ENCODE data around the gene MAP3K5. TPM values are rescaled to one million over a fixed set of nuclear protein-coding genes. Genes with fewer than 3 reads are reported as not detected.

The MAP3K5 gene
- total RNA-seq, 1 donor from 2014 or later: 10.2 TPM

- no peak for DNase-seq
Observed at GRCh38 chr6:136571065-136571464, 221.2 kb downstream of the MAP3K5 start.

- no peak for DNase-seq
Observed at GRCh38 chr6:136568129-136568528, 224.1 kb downstream of the MAP3K5 start.

- DNase-seq: no peak
Observed at GRCh38 chr6:136567688-136568087, 224.6 kb downstream of the MAP3K5 start.

GRCh38 chr6:136566851-136567250 is 225.4 kb downstream of the MAP3K5 start:
- no peak for DNase-seq

- no peak for DNase-seq
Observed at GRCh38 chr6:136566007-136566487, 226.2 kb downstream of the MAP3K5 start.

- DNase-seq: no peak
Observed at GRCh38 chr6:136564180-136564579, 228.1 kb downstream of the MAP3K5 start.

GRCh38 chr6:136563386-136564152 is 228.7 kb downstream of the MAP3K5 start:
- DNase-seq: no peak

GRCh38 chr6:136562211-136562610 is 230.1 kb downstream of the MAP3K5 start:
- no peak for DNase-seq

GRCh38 chr6:136553166-136553787 is 239.0 kb downstream of the MAP3K5 start:
- DNase-seq: no peak

- DNase-seq: no peak
Observed at GRCh38 chr6:136552054-136552453, 240.2 kb downstream of the MAP3K5 start.

GRCh38 chr6:136551103-136551502 is 241.2 kb downstream of the MAP3K5 start:
- no peak for DNase-seq

- peak; percentile 72 for DNase-seq
Observed at GRCh38 chr6:136550330-136551071, 241.8 kb downstream of the MAP3K5 start, which contains the start of gene MAP7. Gene MAP7, minus strand, starts transcription at chr6:136550422. Its CDS starts 14 bp downstream, at chr6:136550408.

GRCh38 chr6:136550045-136550329 is 242.3 kb downstream of the MAP3K5 start:
- DNase-seq: no peak

GRCh38 chr6:136549300-136550044 is 242.8 kb downstream of the MAP3K5 start:
- peak; percentile 18 for DNase-seq

GRCh38 chr6:136548582-136549299 is 243.5 kb downstream of the MAP3K5 start:
- DNase-seq: no peak

GRCh38 chr6:136547871-136548270 is 244.4 kb downstream of the MAP3K5 start:
- no peak for DNase-seq

- DNase-seq: peak; percentile 44
Observed at GRCh38 chr6:136547336-136547735, 244.9 kb downstream of the MAP3K5 start.

GRCh38 chr6:136546331-136546730 is 245.9 kb downstream of the MAP3K5 start:
- no peak for DNase-seq

GRCh38 chr6:136544326-136544725 is 248.0 kb downstream of the MAP3K5 start:
- DNase-seq: no peak

- DNase-seq: no peak
Observed at GRCh38 chr6:136541395-136541794, 250.9 kb downstream of the MAP3K5 start.

GRCh38 chr6:136539967-136540652 is 252.2 kb downstream of the MAP3K5 start:
- DNase-seq: no peak

Data from tongue (tissue), 2 donors.